ENCODE results near the gene BACE1. TPM values are rescaled to one million over a fixed set of nuclear protein-coding genes. Genes with fewer than 3 reads are reported as not detected.
"Not testable (repeated sequence)": the region's sequence is repeated elsewhere in the genome, so short reads cannot be mapped to it uniquely, and the experiment has no call there.

The BACE1 gene
- total RNA-seq, 3 donors from 2014 or later, result 0.37 to 1.0 (median 0.48) TPM

- peaks cover 58% of the 10 kb centered on the region for H3K4me1 Mint-ChIP-seq (ENCODE audit: low read depth)
- DNase-seq (no peak), ATAC-seq (no peak)
- H3K4me3 Mint-ChIP-seq, result no peak overlapping the region
- peaks cover 29% of the 10 kb centered on the region for H3K36me3 Mint-ChIP-seq (ENCODE audit: insufficient read depth)
- H3K27me3 Mint-ChIP-seq (ENCODE audit: low read depth), result no peaks in the 10 kb centered on the region
- no peaks in the 10 kb centered on the region for H3K9me3 Mint-ChIP-seq
These were observed 37.7 kb downstream of the BACE1 start for GRCh38 chr11:117278347-117278746.

GRCh38 chr11:117273550-117274289 is 42.3 kb downstream of the BACE1 start:
- no peak for DNase-seq
- ATAC-seq, result no peak
- H3K9me3 Mint-ChIP-seq, result no peaks in the 10 kb centered on the region
- peaks cover 25% of the 10 kb centered on the region for H3K36me3 Mint-ChIP-seq (ENCODE audit: insufficient read depth)
- no peak overlapping the region for H3K4me3 Mint-ChIP-seq
- H3K27me3 Mint-ChIP-seq (ENCODE audit: low read depth), result no peaks in the 10 kb centered on the region
- H3K4me1 Mint-ChIP-seq (ENCODE audit: low read depth), result peaks cover 21% of the 10 kb centered on the region

GRCh38 chr11:117272175-117272574 is 43.9 kb downstream of the BACE1 start:
- not testable (repeated sequence) for H3K27me3 Mint-ChIP-seq (ENCODE audit: low read depth); H3K4me3 Mint-ChIP-seq; ATAC-seq; DNase-seq; H3K9me3 Mint-ChIP-seq
- Mint-ChIP-seq H3K4me1 (ENCODE audit: low read depth) (peaks cover 18% of the 10 kb centered on the region), H3K36me3 (ENCODE audit: insufficient read depth) (peaks cover 29% of the 10 kb centered on the region)

GRCh38 chr11:117271208-117271607 is 44.8 kb downstream of the BACE1 start:
- ATAC-seq (no peak), DNase-seq (no peak)
- no peak overlapping the region for H3K4me3 Mint-ChIP-seq
- peaks cover 34% of the 10 kb centered on the region for H3K36me3 Mint-ChIP-seq (ENCODE audit: insufficient read depth)
- H3K4me1 Mint-ChIP-seq (ENCODE audit: low read depth), result peaks cover 18% of the 10 kb centered on the region
- H3K9me3 Mint-ChIP-seq, result no peaks in the 10 kb centered on the region
- no peaks in the 10 kb centered on the region for H3K27me3 Mint-ChIP-seq (ENCODE audit: low read depth)

GRCh38 chr11:117269856-117270255 is 46.2 kb downstream of the BACE1 start:
- Mint-ChIP-seq H3K36me3 (ENCODE audit: insufficient read depth) (peaks cover 30% of the 10 kb centered on the region), H3K4me3 (no peak overlapping the region), H3K9me3 (no peaks in the 10 kb centered on the region), H3K27me3 (ENCODE audit: low read depth) (no peaks in the 10 kb centered on the region), H3K4me1 (ENCODE audit: low read depth) (peaks cover 6% of the 10 kb centered on the region)
- ATAC-seq, result no peak
- no peak for DNase-seq

- H3K27me3 Mint-ChIP-seq (ENCODE audit: low read depth), result no peaks in the 10 kb centered on the region
- no peak for DNase-seq
These were observed 50.3 kb downstream of the BACE1 start for GRCh38 chr11:117265745-117266144.

GRCh38 chr11:117264624-117265323 is 51.3 kb downstream of the BACE1 start:
- H3K9me3 Mint-ChIP-seq; H3K4me1 Mint-ChIP-seq (ENCODE audit: low read depth); DNase-seq; H3K4me3 Mint-ChIP-seq; H3K27me3 Mint-ChIP-seq (ENCODE audit: low read depth); ATAC-seq: not testable (repeated sequence)
- peaks cover 22% of the 10 kb centered on the region for H3K36me3 Mint-ChIP-seq (ENCODE audit: insufficient read depth)

More at GRCh38 chr11:117265745-117266144, 50.3 kb downstream of the BACE1 start:
- H3K4me3 Mint-ChIP-seq, result no peak overlapping the region
- H3K9me3 Mint-ChIP-seq, result no peaks in the 10 kb centered on the region
- no peaks in the 10 kb centered on the region for H3K4me1 Mint-ChIP-seq (ENCODE audit: low read depth)
- H3K36me3 Mint-ChIP-seq (ENCODE audit: insufficient read depth), result peaks cover 19% of the 10 kb centered on the region
- no peak for ATAC-seq

- Mint-ChIP-seq H3K4me1 (ENCODE audit: low read depth) (no peaks in the 10 kb centered on the region), H3K36me3 (ENCODE audit: insufficient read depth) (peaks cover 24% of the 10 kb centered on the region), H3K4me3 (no peak overlapping the region), H3K27me3 (ENCODE audit: low read depth) (no peaks in the 10 kb centered on the region), H3K9me3 (no peaks in the 10 kb centered on the region)
- DNase-seq (no peak), ATAC-seq (no peak)
These were observed 56.6 kb downstream of the BACE1 start for GRCh38 chr11:117259417-117259816.

- peaks cover 25% of the 10 kb centered on the region for H3K36me3 Mint-ChIP-seq (ENCODE audit: insufficient read depth)
- no peak for DNase-seq
- no peaks in the 10 kb centered on the region for H3K27me3 Mint-ChIP-seq (ENCODE audit: low read depth)
- H3K4me3 Mint-ChIP-seq, result no peak overlapping the region
- no peak for ATAC-seq
- H3K9me3 Mint-ChIP-seq, result no peaks in the 10 kb centered on the region
- H3K4me1 Mint-ChIP-seq (ENCODE audit: low read depth), result no peaks in the 10 kb centered on the region
These were observed 57.5 kb downstream of the BACE1 start for GRCh38 chr11:117258576-117258975.

- no peak for DNase-seq
- Mint-ChIP-seq H3K36me3 (ENCODE audit: insufficient read depth) (peaks cover 24% of the 10 kb centered on the region), H3K4me1 (ENCODE audit: low read depth) (no peaks in the 10 kb centered on the region), H3K27me3 (ENCODE audit: low read depth) (no peaks in the 10 kb centered on the region), H3K4me3 (no peak overlapping the region), H3K9me3 (no peaks in the 10 kb centered on the region)
- ATAC-seq, result no peak
These were observed 59.5 kb downstream of the BACE1 start for GRCh38 chr11:117256573-117256972.

GRCh38 chr11:117255966-117256365 is 60.1 kb downstream of the BACE1 start:
- peaks cover 25% of the 10 kb centered on the region for H3K36me3 Mint-ChIP-seq (ENCODE audit: insufficient read depth)
- H3K4me3 Mint-ChIP-seq, result no peak overlapping the region
- DNase-seq (no peak), ATAC-seq (no peak)
- H3K9me3 Mint-ChIP-seq, result no peaks in the 10 kb centered on the region
- H3K4me1 Mint-ChIP-seq (ENCODE audit: low read depth), result no peaks in the 10 kb centered on the region
- H3K27me3 Mint-ChIP-seq (ENCODE audit: low read depth), result no peaks in the 10 kb centered on the region

- DNase-seq (no peak), ATAC-seq (no peak)
- Mint-ChIP-seq H3K4me3 (no peak overlapping the region), H3K36me3 (ENCODE audit: insufficient read depth) (peaks cover 29% of the 10 kb centered on the region), H3K27me3 (ENCODE audit: low read depth) (no peaks in the 10 kb centered on the region), H3K4me1 (ENCODE audit: low read depth) (no peaks in the 10 kb centered on the region), H3K9me3 (no peaks in the 10 kb centered on the region)
These were observed 64.5 kb downstream of the BACE1 start for GRCh38 chr11:117251506-117251905.

- H3K4me1 Mint-ChIP-seq (ENCODE audit: low read depth), result no peaks in the 10 kb centered on the region
- DNase-seq (no peak), ATAC-seq (no peak)
- H3K9me3 Mint-ChIP-seq, result no peaks in the 10 kb centered on the region
- H3K27me3 Mint-ChIP-seq (ENCODE audit: low read depth), result no peaks in the 10 kb centered on the region
- H3K36me3 Mint-ChIP-seq (ENCODE audit: insufficient read depth), result peaks cover 34% of the 10 kb centered on the region
- no peak overlapping the region for H3K4me3 Mint-ChIP-seq
These were observed 66.5 kb downstream of the BACE1 start for GRCh38 chr11:117249571-117249970.

- Mint-ChIP-seq H3K36me3 (ENCODE audit: insufficient read depth) (peaks cover 36% of the 10 kb centered on the region), H3K4me3 (no peak overlapping the region), H3K9me3 (no peaks in the 10 kb centered on the region), H3K4me1 (ENCODE audit: low read depth) (no peaks in the 10 kb centered on the region), H3K27me3 (ENCODE audit: low read depth) (no peaks in the 10 kb centered on the region)
- DNase-seq (no peak), ATAC-seq (no peak)
These were observed 67.7 kb downstream of the BACE1 start for GRCh38 chr11:117248341-117248740.

- DNase-seq, result no peak
- no peaks in the 10 kb centered on the region for H3K27me3 Mint-ChIP-seq (ENCODE audit: low read depth)
- H3K36me3 Mint-ChIP-seq (ENCODE audit: insufficient read depth), result peaks cover 16% of the 10 kb centered on the region
- peaks cover 1% of the 10 kb centered on the region for H3K4me1 Mint-ChIP-seq (ENCODE audit: low read depth)
- no peaks in the 10 kb centered on the region for H3K9me3 Mint-ChIP-seq
- no peak for ATAC-seq
- no peak overlapping the region for H3K4me3 Mint-ChIP-seq
These were observed 76.8 kb downstream of the BACE1 start for GRCh38 chr11:117239295-117239694.
